Pons (tissue), 1 donor: ENCODE results near the gene ATXN7L1.
"Not testable (repeated sequence)": the region's sequence is repeated elsewhere in the genome, so short reads cannot be mapped to it uniquely, and the experiment has no call there.

Source experiments
- DNase-seq: peaks from one replicate; pipeline ENCODE4 v3.0.0-alpha.2; 2016; ENCODE audit warnings: low spot score

The ATXN7L1 gene

DNA sequence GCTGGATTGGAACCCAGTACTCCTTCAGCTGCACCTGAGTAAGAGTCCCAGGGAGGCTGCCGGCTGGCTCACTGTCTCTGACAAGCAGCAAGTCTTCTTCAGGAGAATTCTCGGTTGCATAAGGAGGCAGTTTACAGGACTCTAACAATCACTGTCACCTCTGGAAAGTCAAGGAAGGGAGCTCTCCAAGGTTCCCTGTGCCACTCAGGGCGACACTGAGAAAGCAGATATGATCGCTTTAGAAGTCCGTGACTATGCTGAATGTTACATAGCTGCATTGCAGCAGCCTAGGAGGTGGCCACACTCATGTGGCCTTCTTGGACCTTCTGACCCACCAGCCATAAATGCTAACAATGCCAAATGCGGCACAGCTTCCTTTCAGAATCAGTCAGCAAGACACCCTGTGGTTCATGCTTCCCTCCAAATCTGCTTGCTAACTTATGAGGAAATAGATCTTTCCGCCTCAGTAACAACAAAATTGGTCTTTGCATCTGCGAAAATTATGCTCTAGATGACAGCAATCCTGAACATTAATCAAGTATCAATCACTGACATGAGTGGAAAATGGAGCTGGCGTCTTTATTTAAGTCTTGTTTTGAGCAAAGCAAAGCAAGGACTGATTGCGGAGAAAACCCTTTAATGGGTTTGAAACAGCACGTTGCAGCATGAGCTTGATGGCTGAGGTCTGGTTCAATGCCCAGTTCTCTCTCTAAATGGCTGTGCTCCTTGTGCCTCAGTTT, 132.9 kb downstream of the ATXN7L1 start:
- peak; percentile 58 for DNase-seq

DNA sequence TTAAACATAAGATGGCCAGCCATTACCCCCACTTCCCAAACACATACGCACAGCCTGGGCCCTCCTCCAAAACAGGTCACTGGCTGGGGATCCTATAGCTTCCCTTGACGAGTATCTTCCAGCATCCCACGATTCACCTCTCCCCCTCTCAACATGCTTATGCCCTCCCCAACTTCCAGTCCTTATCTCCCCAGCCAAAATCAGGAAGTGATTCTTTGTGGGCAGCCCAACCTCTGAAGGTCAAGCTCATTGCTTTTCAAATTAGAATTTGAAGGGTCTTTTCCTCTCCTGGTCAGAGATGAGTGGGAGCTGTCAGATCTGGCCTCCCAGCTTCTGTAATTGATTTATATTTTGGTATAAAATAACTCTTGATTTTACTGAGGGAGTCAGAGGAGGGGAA, 133.6 kb downstream of the ATXN7L1 start:
- DNase-seq = no peak

DNA sequence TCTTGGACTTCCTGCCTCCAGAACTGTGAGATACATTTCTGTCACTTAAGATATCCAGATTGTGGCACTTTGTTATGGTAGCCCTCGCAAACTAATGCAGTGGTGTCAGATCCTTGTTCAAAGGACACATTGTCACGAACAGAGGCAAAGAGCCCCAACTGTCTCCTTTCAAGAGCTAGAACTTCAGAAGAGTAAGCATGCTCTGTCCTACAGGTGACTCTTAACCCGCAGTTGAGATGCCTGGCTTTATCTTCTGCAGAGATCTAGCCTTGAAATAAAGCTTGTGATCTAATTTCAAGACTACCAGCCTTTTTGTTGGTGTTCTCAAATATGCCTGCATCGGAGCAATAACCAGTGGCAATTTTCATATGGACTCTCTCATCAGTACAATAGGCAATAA, 134.4 kb downstream of the ATXN7L1 start:
- DNase-seq = no peak

DNA sequence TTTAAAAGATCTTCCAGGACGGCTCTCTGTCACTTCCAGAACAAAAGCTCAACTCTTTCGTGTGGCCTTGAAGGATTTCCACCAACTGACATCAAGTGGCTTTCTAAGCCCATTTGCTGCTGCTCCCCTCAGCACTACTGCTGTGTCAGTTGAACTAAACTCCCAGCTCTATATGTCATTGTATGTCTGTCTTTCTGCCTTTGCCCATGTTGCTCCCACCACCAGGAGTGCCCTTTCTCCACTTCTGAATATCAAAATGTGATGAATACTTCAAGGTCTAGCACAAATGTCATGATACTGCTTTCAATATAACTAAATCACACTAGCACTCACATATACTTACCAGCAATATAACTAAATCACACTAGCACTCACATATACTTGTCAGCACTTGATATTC, 138.3 kb downstream of the ATXN7L1 start:
- DNase-seq = no peak

DNA sequence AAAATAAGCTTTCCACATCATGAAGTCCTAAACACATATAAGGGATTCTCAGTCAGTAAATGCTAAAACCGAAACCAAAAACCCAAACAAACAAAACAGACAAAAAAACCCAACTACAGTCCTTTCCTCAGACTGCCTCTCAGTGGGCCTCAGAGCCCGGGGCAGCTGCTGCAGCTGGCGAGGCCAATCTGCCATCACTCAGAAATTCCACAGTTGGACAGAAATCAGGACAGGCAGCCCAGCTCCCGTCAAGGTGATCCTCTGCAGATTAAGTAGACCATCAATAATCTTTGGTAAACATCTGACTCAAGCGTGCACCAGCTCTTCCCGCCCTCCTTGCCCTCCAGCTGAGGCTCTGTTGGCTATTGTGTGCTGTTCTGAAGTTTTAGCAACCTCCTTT, 142.2 kb downstream of the ATXN7L1 start:
- DNase-seq = no peak

DNA sequence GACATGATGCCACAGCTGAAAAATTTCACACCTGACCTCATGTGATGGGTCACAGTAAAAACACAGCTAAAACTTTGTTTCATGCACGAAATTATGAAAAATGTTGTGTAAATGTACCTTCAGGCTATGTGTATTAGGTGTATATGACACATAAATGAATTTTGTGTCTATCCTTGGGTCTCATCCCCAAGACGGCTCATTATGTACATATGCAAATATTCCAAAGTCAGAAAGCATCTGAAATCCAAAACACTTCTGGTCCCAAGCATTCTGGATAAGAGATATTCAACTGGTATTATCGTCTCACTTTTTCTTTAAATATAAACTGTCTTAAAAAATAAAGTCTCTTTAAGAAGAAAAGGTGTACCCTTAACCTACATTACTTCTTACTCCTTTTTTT, 145.4 kb downstream of the ATXN7L1 start:
- DNase-seq = no peak

DNA sequence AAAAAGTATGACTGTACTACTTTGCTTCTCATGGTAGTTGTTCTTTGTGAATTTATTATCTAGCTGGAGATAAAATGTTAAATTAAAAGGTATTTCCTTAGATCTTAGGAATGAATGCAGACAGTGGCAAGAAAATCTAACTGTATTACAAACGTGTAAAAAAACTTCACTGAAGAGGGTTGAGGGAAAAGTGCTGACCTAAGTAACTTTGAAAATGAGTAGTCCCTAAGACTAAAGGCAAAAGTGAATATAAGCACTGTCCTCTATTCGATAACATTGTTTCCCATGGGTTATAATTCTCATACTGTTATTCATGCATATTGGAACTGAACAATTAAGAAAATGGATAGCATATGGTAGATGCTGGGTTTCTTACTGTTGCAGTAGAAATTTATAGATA, 148.4 kb downstream of the ATXN7L1 start:
- no peak for DNase-seq

DNA sequence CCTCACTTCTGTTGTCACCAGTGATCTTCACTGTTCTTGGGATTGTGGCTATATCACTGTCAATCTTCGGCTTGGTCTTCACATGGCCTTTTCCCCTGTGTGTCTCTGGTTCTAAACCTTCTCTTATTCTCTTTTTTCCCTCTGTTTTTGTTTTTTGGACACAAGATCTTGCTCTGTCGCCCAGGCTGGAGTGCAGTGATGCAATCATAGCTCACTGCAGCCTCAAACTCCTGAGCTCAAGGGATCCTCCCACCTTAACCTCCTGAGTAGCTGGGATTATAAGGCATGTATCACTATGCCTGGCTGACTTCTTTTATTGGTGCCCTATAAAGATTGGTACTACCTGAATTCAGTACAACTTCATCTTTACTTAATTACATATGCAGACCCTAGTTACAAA, 151.7 kb downstream of the ATXN7L1 start:
- DNase-seq = no peak

DNA sequence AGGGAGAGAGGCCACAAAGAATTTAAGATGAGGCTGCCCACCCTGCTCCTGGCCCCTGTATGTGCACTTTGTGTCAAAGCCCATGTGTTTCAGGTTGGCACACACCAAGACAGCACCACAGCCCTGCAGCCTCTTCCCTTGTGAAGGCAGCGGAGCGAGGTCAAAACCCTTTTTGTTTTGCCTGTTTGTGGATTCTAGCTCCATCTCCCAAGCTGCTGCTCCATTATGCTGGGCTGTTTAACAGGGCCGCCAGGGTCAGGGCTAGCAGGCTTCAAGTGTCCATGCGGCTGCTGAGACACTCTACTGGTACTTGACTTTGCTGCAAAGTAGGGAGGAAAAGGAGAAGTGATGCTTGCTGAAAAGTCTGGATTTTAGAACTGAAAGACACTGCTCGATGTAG, 152.8 kb downstream of the ATXN7L1 start:
- peak; percentile 91 for DNase-seq

DNA sequence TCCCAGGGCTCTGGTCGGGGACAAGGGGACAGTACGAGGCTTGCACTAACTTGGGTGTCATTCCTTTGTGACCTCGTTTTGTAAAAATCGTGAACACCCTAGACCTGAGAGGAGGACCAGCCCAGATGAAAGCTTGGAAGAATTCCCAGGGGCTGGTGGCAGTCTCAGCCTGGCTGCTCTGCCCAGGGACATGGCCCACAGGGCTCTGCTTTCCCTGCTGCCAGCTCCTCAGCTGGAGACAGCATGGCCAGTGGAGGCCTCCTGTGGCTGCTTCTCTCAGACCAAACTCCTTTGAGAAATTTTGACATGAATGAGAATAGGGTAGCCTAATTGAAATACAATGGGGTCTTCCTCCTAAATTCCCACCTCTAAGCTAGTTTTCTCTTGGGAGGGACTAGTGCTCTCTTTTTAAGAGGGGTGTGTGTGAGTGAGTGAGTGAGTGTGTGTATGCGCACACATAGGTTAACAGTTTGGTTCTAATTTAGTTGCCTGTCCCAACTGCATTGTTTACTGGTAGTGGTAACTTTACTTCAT, 154.8 kb downstream of the ATXN7L1 start:
- DNase-seq = peak; percentile 48

DNA sequence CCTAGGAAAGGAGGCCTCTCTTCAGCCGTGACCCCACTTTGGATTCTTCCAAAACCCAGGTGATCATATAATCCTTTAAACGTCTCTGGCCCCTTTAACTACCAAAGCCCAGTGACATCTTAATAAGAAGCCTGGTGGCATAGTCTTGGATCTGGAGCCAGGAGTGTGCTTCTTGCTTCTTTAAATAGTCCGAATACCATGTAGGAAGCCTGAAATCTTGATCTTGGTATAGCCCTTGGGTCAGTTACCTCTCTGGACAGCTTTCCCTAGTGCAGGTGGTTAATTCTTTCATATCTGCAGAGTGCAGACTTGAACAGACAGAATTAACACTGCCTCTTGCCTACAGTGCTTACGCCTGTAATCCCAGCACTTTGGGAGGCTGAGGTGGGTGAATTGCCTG, 156.5 kb downstream of the ATXN7L1 start:
- no peak for DNase-seq

DNA sequence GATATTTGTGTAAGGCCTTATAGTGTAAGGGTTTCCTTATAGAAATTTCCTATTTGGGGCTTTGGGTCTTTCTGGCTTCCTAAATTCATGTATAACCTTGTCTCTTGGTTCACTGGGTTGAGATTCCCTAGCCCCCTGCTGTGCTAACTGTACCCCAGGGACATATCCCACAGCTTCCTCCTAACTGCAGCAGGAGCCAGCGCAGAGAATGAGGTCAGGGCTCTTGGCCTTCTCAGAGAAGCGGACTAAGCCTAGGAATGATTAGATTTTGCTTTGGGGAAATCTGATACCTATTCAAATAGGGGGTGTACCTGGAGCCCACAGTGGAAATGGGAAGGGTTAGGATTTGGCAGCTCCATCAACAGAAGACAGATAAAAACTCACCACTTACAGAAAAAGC, 157.0 kb downstream of the ATXN7L1 start:
- no peak for DNase-seq

DNA sequence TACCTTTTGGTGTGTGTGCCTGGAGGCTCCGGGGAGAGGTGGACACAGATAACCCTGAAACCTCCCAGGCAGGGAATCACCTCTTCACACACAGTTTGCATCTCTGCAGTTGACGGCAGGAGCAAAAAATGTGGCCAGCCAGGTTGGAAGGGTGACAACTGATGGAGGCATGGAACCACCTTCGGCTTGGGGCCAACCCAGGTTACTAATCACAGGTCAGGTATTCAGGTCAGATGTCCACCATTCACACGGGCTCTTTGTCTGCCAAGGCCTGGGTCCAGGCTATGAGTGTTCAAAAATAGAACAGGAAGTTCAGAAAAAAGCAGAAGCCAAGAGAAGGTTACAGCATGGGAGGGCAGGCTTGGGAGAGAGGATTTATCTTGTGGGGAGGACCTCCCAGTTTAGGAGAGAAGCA, 157.9 kb downstream of the ATXN7L1 start:
- DNase-seq = peak; percentile 39

DNA sequence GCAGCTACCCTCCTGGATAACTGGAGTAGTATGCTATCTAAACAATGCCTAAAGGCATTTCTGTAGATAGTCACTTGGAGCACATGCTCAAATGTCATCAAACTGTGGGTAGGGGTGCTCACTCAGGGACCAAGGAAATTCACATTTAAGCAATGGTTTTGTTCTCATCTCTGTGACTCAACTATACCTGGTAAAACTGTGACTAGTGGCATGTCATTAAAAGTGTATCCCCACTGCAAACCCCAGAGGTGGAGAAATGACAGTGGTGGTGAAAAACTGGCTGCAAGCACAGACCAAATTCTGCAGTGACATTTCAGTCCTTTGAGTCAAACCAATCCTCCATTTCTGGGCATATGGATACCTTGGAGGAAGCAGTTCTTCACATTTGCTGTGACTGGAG, 160.9 kb downstream of the ATXN7L1 start:
- DNase-seq = no peak

DNA sequence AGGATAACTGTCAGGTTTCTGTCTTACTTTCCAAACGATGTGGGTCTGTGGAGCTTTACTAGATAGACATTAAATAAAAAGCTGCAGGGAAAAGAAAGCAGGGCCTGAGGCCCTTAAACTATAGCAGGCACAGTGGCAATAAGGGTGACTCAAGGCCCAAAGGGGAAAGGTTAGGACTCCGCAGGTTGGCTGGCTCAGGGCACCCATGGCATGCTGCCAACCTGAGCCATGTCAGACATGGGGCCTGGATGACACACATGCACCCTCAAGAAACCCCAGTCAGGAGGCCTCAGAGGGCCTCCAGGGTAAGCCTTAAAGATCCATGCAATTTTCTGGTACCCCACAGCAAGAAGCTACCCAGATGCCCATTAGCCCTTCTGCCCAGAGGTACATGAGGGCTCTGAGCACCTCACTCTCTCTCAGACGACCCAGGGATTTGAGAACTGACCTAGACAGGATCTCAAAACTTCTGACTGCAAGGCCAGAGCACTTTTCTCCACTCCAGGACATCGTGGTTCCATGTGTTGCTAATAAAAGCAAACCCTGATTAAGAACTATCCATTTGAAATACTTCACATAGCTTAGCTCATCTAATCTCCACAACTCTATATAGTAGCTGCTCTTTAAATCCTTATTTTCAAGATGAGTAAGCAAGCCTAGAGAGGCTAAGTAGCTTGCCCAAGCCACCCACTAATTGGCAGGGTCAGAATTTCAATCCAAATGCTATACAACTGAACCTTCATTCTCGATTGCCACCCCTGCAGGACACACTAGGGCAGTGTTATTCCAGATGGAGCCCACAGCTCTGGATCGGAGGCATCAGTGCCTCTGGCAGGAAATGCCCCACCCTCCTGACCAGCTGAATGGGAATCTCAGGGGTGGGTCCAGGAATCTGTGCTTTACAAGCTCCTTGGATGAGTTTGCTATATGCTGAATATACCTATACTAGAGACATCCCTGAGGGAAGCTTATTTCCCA, 162.6 kb downstream of the ATXN7L1 start:
- DNase-seq = no peak

DNA sequence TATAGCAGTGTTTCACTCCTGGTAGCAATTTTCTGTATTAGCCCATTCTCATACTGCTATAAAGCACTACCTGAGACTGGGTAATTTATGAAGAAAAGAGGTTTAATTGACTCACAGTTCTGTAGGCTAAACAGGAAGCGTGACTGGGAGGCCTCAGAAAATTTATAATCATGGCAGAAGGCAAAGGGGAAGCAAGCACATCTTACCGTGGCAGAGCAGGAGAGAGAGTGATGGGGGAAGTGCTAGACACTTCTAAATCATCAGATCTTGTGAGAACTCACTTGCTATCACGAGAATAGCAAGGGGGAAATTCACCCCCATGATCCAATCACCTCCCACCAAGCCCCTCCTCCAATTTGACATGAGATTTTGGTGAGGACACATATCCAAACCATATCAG, 163.5 kb downstream of the ATXN7L1 start:
- no peak for DNase-seq

DNA sequence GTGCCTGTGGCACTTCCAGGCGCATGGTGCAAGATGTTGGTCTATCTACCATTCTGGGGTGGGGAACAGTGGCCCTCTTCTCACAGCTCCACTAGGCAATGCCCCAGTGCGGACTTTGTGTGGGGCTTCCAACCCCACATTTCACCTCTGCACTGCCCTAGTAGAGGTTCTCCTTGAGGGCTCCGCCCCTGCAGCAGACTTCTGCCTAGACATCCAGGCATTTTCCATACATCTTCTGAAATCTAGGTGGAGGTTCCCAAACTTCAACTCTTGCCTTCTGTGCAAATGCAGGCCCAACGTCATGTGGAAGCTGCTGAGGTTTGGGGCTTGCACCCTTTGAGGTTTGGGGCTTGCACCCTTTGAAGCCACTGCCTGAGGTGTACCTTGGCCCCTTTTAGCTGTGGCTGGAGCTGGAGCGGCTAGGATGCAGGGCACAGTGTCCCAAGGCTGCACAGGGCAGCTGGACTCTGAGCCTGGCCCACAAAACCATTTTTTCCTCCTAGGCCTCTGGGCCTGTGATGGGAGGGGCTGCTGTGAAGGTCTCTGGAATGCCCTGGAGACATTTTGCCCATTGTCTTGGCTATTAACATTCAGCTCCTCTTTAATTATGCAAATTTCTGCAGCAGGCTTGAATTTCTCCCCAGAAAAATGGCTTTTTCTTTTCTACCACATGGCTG, 164.5 kb downstream of the ATXN7L1 start:
- DNase-seq = no peak

DNA sequence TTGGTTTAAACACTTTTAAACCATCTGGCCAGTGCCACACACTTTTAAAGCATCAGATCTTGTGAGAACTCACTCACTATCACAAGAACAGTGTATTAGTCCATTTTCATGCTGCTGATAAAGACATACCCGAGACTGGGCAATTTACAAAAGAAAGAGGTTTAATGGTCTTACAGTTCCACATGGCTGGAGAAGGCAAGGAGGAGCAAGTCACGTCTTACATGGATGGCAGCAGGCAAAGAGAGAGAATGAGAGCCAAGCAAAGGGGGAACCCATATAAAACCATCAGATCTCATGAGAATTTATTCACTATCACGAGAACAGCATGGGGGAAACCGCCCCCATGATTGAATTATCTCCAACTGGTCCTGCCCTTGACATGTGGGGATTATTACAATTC, 165.7 kb downstream of the ATXN7L1 start:
- not testable (repeated sequence) for DNase-seq

DNA sequence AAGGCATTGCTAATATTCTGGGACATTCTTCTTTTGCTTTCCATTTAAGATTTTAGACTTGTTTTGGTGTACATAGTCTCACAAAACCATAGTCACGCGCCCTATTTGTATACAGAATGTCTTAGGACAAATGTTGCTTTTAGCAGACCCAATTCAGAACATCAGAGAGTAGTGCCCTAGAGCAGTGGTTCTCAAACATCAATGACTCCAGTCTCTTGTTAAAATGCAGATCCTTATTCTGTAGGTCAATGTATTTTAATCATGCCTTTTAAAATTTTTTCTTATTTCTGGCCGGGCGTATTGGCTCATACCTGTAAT, 167.7 kb downstream of the ATXN7L1 start:
- no peak for DNase-seq

DNA sequence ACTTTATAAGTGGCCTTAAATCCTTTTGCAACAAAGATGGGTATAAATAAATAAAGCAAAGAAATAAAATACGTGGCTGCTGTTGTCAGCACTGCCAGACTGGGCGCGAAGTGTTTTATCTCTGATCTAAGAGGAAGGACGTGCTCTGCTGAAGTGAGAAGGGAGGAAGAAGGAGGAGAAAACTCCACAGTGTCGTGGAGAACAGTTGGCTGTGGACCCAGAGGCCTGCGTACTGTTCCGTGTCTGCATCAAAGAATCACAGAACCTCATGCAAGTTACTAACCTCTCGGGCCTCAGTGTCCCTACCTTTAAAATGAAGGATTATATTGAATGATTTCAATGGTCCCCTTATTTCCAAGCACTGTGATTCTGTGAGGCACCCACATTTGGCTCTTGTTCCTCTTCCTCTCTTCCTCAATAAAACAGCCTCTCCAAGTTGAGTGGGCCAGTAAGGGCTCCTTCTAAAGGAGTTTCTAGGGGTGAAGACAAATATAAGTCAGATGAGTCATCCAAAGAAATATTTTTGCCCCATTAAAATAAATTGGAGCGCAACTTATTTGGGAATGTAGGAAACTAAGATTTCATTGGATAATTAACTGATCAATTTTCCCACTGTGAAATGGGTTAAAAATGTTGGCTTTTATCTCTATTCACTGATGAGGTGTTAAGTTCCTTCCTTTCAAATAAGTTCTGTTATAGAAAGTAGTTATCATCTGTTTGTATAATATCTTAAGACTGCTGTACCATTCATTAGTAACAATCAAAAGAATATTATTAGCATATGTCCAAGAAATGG, 168.2 kb downstream of the ATXN7L1 start:
- DNase-seq = no peak

DNA sequence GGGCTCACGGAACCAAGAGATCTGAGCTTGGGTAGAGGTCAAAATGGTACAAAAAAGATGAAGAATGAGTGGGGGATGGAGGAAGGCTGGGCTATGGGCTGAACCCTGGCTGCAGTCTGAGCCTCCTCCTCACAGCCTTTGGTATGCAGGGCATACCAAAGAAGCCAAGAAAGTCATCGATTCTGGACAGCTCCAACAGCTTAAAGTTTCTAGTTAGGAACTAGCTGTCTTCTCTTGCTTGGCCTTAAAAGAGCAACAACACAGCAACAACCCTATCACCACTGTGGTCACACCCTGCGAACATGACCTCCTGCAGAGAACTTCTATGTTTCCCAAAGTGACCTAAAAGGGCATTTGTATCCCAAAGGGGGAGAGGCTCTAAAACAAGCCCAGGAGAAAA, 169.0 kb downstream of the ATXN7L1 start:
- no peak for DNase-seq

DNA sequence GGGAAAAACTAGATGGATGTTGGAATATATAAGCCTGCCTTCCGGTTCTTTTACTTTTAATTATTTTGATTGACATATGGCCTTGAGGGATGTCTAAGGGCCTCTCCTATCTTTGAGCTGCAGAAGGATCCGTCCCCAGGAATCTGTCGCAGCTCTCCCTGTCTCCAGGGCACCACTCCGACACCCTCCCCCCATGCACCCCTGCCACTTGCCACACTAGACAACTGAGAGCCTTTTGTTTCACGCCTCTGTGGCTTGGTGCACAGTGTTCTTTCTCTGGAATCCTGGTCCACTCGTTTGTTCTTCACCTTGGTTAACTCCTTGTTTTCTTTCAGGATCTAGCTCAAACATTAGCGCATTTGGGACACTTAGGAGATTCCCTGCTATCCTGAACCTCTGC, 171.0 kb downstream of the ATXN7L1 start:
- peak; percentile 56 for DNase-seq
